WI38 (cell line): ENCODE measurements around the gene IGFBP2.

ENCODE experiments used
- H3K4me3 ChIP-seq: 2 replicates; pipeline ENCODE4 v1.5.1; 2011; ENCODE audit warnings: low read depth, mild to moderate bottlenecking, control low read depth, low read length
- CTCF ChIP-seq: IDR thresholded peaks from 2 replicates; pipeline ENCODE4 v1.5.1; 2012; ENCODE audit warnings: low read depth, mild to moderate bottlenecking, control low read depth, low read length

Gene IGFBP2

GRCh38 chr2:216673609-216674008, 40.4 kb downstream of the IGFBP2 start:
- TF ChIP-seq CTCF, result no peak
- H3K4me3 ChIP-seq, result no peak overlapping the region

GRCh38 chr2:216674376-216674775, 41.2 kb downstream of the IGFBP2 start:
- no peak overlapping the region for H3K4me3 ChIP-seq
- no peak for TF ChIP-seq CTCF

GRCh38 chr2:216676630-216677029, 43.4 kb downstream of the IGFBP2 start:
- no peak overlapping the region for H3K4me3 ChIP-seq
- TF ChIP-seq CTCF, result no peak

- TF ChIP-seq CTCF, result no peak
Observed at GRCh38 chr2:216677439-216678097, 44.3 kb downstream of the IGFBP2 start.

GRCh38 chr2:216678098-216678465, 44.9 kb downstream of the IGFBP2 start:
- TF ChIP-seq CTCF, result no peak
- H3K4me3 ChIP-seq, result no peak overlapping the region

More at GRCh38 chr2:216677439-216678097, 44.3 kb downstream of the IGFBP2 start:
- H3K4me3 ChIP-seq, result no peak overlapping the region

- no peak for TF ChIP-seq CTCF
- no peak overlapping the region for H3K4me3 ChIP-seq
Observed at GRCh38 chr2:216678813-216679657, 45.8 kb downstream of the IGFBP2 start.

- TF ChIP-seq CTCF, result no peak
Observed at GRCh38 chr2:216679658-216680024, 46.4 kb downstream of the IGFBP2 start.

More at GRCh38 chr2:216679658-216680024, 46.4 kb downstream of the IGFBP2 start:
- H3K4me3 ChIP-seq, result no peak overlapping the region
